GM12878 (cell line): ENCODE results near the gene ZMIZ1.

Experiments used
- POLR2AphosphoS5 ChIP-seq: IDR thresholded peaks from 2 replicates; pipeline ENCODE4 v1.6.1; 2011; ENCODE audit warnings: mild to moderate bottlenecking, low read length, inconsistent platforms
- TAF1 ChIP-seq: IDR thresholded peaks from 2 replicates; pipeline ENCODE4 v1.6.1; 2011; ENCODE audit warnings: mild to moderate bottlenecking, low read depth, low read length, borderline replicate concordance
- YY1 ChIP-seq: IDR thresholded peaks from 2 replicates; pipeline ENCODE4 v1.6.1; 2011; ENCODE audit warnings: low read depth, mild to moderate bottlenecking, low read length

- TF ChIP-seq POLR2AphosphoS5 (no peak), TAF1 (no peak), YY1 (no peak)
These were observed 40.2 kb upstream of the ZMIZ1 start for GRCh38 chr10:79028451-79029010.
